Activated CD4-positive, alpha-beta T cell treated with anti-CD3 and anti-CD28 coated beads, Interleukin-2, amount 10 ng/mL, durations not matched to agents 7 days and 5 days (primary cell): ENCODE results near the gene NFE2L3. TPM values are rescaled to one million over a fixed set of nuclear protein-coding genes. Genes with fewer than 3 reads are reported as not detected.
"Not testable (repeated sequence)": the region's sequence is repeated elsewhere in the genome, so short reads cannot be mapped to it uniquely, and the experiment has no call there.

Experiments used
- CTCF ChIA-PET: fragments of 350-600 bp; sonication (Branson Sonifier 250); formaldehyde crosslinking; loops from one replicate; lab custom pipeline; 2021; ENCODE audit warnings: antibody characterized with exemption; lab: Charles Lee
- POLR2A ChIA-PET: fragments of 350-600 bp; sonication (Branson Sonifier 250); formaldehyde crosslinking; loops from one replicate; lab custom pipeline; 2021; ENCODE audit warnings: antibody characterized with exemption; lab: Charles Lee
- DNase-seq: peaks from one replicate; pipeline ENCODE4 v3.0.0-alpha.2; 2020
- H3K27ac Mint-ChIP-seq: one replicate; pipeline ENCODE4 v1.8.0; 2021; ENCODE audit warnings: mild to moderate bottlenecking, moderate library complexity, mixed read lengths
- H3K27me3 Mint-ChIP-seq: one replicate; pipeline ENCODE4 v1.8.0; 2021; ENCODE audit warnings: mixed read lengths
- H3K36me3 Mint-ChIP-seq: one replicate; pipeline ENCODE4 v1.8.0; 2021; ENCODE audit warnings: low read depth, mixed read lengths
- H3K4me1 Mint-ChIP-seq: one replicate; pipeline ENCODE4 v1.8.0; 2021; ENCODE audit warnings: mixed read lengths
- H3K4me3 Mint-ChIP-seq: one replicate; pipeline ENCODE4 v1.8.0; 2021; ENCODE audit warnings: mild to moderate bottlenecking, moderate library complexity, mixed read lengths
- H3K9me3 Mint-ChIP-seq: one replicate; pipeline ENCODE4 v1.8.0; 2021; ENCODE audit warnings: mixed read lengths
- total RNA-seq, 2 experiments: library from RNA; stranded (reverse); gene quantifications; one replicate each; pipeline ENCODE4 v1.2.3, GENCODE V29; 2021

The NFE2L3 gene
- 10 to 100 TPM; 12.0 to 15.3 TPM for total RNA-seq

- H3K36me3 Mint-ChIP-seq = no peaks in the 10 kb centered on the region
- ChIA-PET CTCF (interaction anchor here (0.6 to 3.6 kb wide), 15 partner anchors 9 to 290 kb away, joined by 3 to 17 read pairs (median 4); no protein-coding TSS in a partner anchor), POLR2A (interaction anchor here (1.1 to 1.5 kb wide), 2 partner anchors 37 to 47 kb away, joined by 3 to 10 read pairs; no protein-coding TSS in a partner anchor)
- H3K27ac Mint-ChIP-seq = peak within 1 kb of the TSS; percentile 98
- peak; percentile 85 for DNase-seq
- no peaks in the 10 kb centered on the region for H3K9me3 Mint-ChIP-seq
- no peaks in the 10 kb centered on the region for H3K27me3 Mint-ChIP-seq
- peak within 1 kb of the TSS; percentile 90 for H3K4me3 Mint-ChIP-seq
- peaks cover 62% of the 10 kb centered on the region for H3K4me1 Mint-ChIP-seq
These were observed at the start of gene NFE2L3 for GRCh38 chr7:26151953-26152781. Gene NFE2L3 (plus strand): TSS chr7:26152198. CDS start chr7:26152499, 301 bp downstream.

GRCh38 chr7:26103596-26103995 lies 48.4 kb upstream of the NFE2L3 start:
- Mint-ChIP-seq H3K4me1 (peaks cover 30% of the 10 kb centered on the region), H3K4me3 (no peak overlapping the region), H3K27ac (no peak overlapping the region), H3K36me3 (no peaks in the 10 kb centered on the region), H3K27me3 (no peaks in the 10 kb centered on the region), H3K9me3 (no peaks in the 10 kb centered on the region)
- POLR2A ChIA-PET = no interaction called here
- no peak for DNase-seq
- CTCF ChIA-PET = no interaction called here

- H3K4me3 Mint-ChIP-seq = no peak overlapping the region
- POLR2A ChIA-PET = no interaction called here
These were observed 46.8 kb upstream of the NFE2L3 start for GRCh38 chr7:26105236-26105635.

GRCh38 chr7:26105931-26106330 lies 46.1 kb upstream of the NFE2L3 start:
- H3K4me1 Mint-ChIP-seq = peaks cover 16% of the 10 kb centered on the region
- no peak for DNase-seq
- no peaks in the 10 kb centered on the region for H3K36me3 Mint-ChIP-seq
- ChIA-PET CTCF (interaction anchor here (0.7 to 1.5 kb wide), 2 partner anchors 16 to 91 kb away, joined by 3 to 8 read pairs; no protein-coding TSS in a partner anchor), POLR2A (no interaction called here)
- H3K9me3 Mint-ChIP-seq = no peaks in the 10 kb centered on the region
- H3K27me3 Mint-ChIP-seq = no peaks in the 10 kb centered on the region
- no peak overlapping the region for H3K27ac Mint-ChIP-seq
- H3K4me3 Mint-ChIP-seq = no peak overlapping the region

More at GRCh38 chr7:26105236-26105635, 46.8 kb upstream of the NFE2L3 start:
- H3K9me3 Mint-ChIP-seq = no peaks in the 10 kb centered on the region
- H3K36me3 Mint-ChIP-seq = no peaks in the 10 kb centered on the region
- no peak overlapping the region for H3K27ac Mint-ChIP-seq
- no peak for DNase-seq
- CTCF ChIA-PET = interaction anchor here (0.8 to 1.5 kb wide), 2 partner anchors 15 to 264 kb away, joined by 3 to 8 read pairs; no protein-coding TSS in a partner anchor
- peaks cover 21% of the 10 kb centered on the region for H3K4me1 Mint-ChIP-seq
- no peaks in the 10 kb centered on the region for H3K27me3 Mint-ChIP-seq

GRCh38 chr7:26112203-26112740 lies 39.7 kb upstream of the NFE2L3 start:
- no peaks in the 10 kb centered on the region for H3K36me3 Mint-ChIP-seq
- H3K27me3 Mint-ChIP-seq = no peaks in the 10 kb centered on the region
- no peak overlapping the region for H3K4me3 Mint-ChIP-seq
- no peaks in the 10 kb centered on the region for H3K9me3 Mint-ChIP-seq
- H3K27ac Mint-ChIP-seq = peak overlapping the region; percentile 25
- POLR2A ChIA-PET = no interaction called here
- DNase-seq = no peak
- peaks cover 14% of the 10 kb centered on the region for H3K4me1 Mint-ChIP-seq
- CTCF ChIA-PET = interaction anchor here (0.5 to 1.3 kb wide), 3 partner anchors 16 to 59 kb away, joined by 3 to 4 read pairs (median 4); no protein-coding TSS in a partner anchor

- Mint-ChIP-seq H3K4me1 (peaks cover 19% of the 10 kb centered on the region), H3K27ac (no peak overlapping the region), H3K4me3 (no peak overlapping the region), H3K9me3 (no peaks in the 10 kb centered on the region), H3K36me3 (no peaks in the 10 kb centered on the region), H3K27me3 (no peaks in the 10 kb centered on the region)
- ChIA-PET POLR2A (no interaction called here), CTCF (no interaction called here)
- no peak for DNase-seq
These were observed 36.3 kb upstream of the NFE2L3 start for GRCh38 chr7:26115650-26116049.

GRCh38 chr7:26117142-26117807 lies 34.7 kb upstream of the NFE2L3 start:
- CTCF ChIA-PET = interaction anchor here (1.1 to 1.8 kb wide), 3 partner anchors 10 to 26 kb away, joined by 3 to 6 read pairs (median 5); no protein-coding TSS in a partner anchor
- H3K27me3 Mint-ChIP-seq = no peaks in the 10 kb centered on the region
- no peak for DNase-seq

GRCh38 chr7:26117970-26118369 lies 34.0 kb upstream of the NFE2L3 start:
- Mint-ChIP-seq H3K27me3 (no peaks in the 10 kb centered on the region), H3K4me3 (no peak overlapping the region), H3K9me3 (no peaks in the 10 kb centered on the region), H3K4me1 (peaks cover 11% of the 10 kb centered on the region), H3K36me3 (no peaks in the 10 kb centered on the region), H3K27ac (no peak overlapping the region)
- ChIA-PET CTCF (interaction anchor here (0.6 to 1.8 kb wide), 4 partner anchors 9 to 86 kb away, joined by 3 to 6 read pairs (median 4); no protein-coding TSS in a partner anchor), POLR2A (interaction anchor here (0.5 kb wide), 1 partner anchor 64 kb away, joined by 3 read pairs; no protein-coding TSS in a partner anchor)
- no peak for DNase-seq

More at GRCh38 chr7:26117142-26117807, 34.7 kb upstream of the NFE2L3 start:
- H3K36me3 Mint-ChIP-seq = no peaks in the 10 kb centered on the region
- POLR2A ChIA-PET = no interaction called here
- H3K9me3 Mint-ChIP-seq = no peaks in the 10 kb centered on the region
- no peak overlapping the region for H3K27ac Mint-ChIP-seq
- peaks cover 11% of the 10 kb centered on the region for H3K4me1 Mint-ChIP-seq
- H3K4me3 Mint-ChIP-seq = no peak overlapping the region

- Mint-ChIP-seq H3K27ac (no peak overlapping the region), H3K36me3 (no peaks in the 10 kb centered on the region), H3K9me3 (no peaks in the 10 kb centered on the region), H3K27me3 (peaks cover 4% of the 10 kb centered on the region), H3K4me3 (no peak overlapping the region), H3K4me1 (peaks cover 2% of the 10 kb centered on the region)
- POLR2A ChIA-PET = no interaction called here
- CTCF ChIA-PET = no interaction called here
- DNase-seq = no peak
These were observed 29.3 kb upstream of the NFE2L3 start for GRCh38 chr7:26122745-26123144.

GRCh38 chr7:26124775-26125174 lies 27.2 kb upstream of the NFE2L3 start:
- H3K36me3 Mint-ChIP-seq, H3K4me3 Mint-ChIP-seq, DNase-seq, H3K9me3 Mint-ChIP-seq, H3K27ac Mint-ChIP-seq, CTCF ChIA-PET, H3K27me3 Mint-ChIP-seq, POLR2A ChIA-PET, H3K4me1 Mint-ChIP-seq: not testable (repeated sequence)

- Mint-ChIP-seq H3K36me3 (no peaks in the 10 kb centered on the region), H3K4me3 (no peak overlapping the region), H3K27me3 (peaks cover 7% of the 10 kb centered on the region), H3K9me3 (no peaks in the 10 kb centered on the region), H3K4me1 (no peaks in the 10 kb centered on the region), H3K27ac (no peak overlapping the region)
- CTCF ChIA-PET = interaction anchor here (1.2 to 1.6 kb wide), 2 partner anchors 9 to 16 kb away, joined by 5 to 6 read pairs; no protein-coding TSS in a partner anchor
- no peak for DNase-seq
- POLR2A ChIA-PET = no interaction called here
These were observed 24.6 kb upstream of the NFE2L3 start for GRCh38 chr7:26127411-26127810.

GRCh38 chr7:26131056-26131589 lies 20.9 kb upstream of the NFE2L3 start:
- POLR2A ChIA-PET = no interaction called here

More at GRCh38 chr7:26131056-26131589, 20.9 kb upstream of the NFE2L3 start:
- Mint-ChIP-seq H3K9me3 (no peaks in the 10 kb centered on the region), H3K27ac (no peak overlapping the region), H3K4me1 (no peaks in the 10 kb centered on the region), H3K4me3 (no peak overlapping the region), H3K27me3 (peaks cover 11% of the 10 kb centered on the region), H3K36me3 (no peaks in the 10 kb centered on the region)
- DNase-seq = no peak
- CTCF ChIA-PET = interaction anchor here (1.1 to 1.7 kb wide), 4 partner anchors 13 to 41 kb away, joined by 3 to 6 read pairs (median 4); partner anchors contain the start of gene NFE2L3
